HepG2 (cell line): Measurements from ENCODE around the gene MXI1. TPM values are rescaled to one million over a fixed set of nuclear protein-coding genes. Genes with fewer than 3 reads are reported as not detected.

Experiments used
- CBX2 ChIP-seq, 2 experiments: fragments of 200-600 bp in 1 of 2; sonication (generic); formaldehyde crosslinking in 1 of 2; IDR thresholded peaks; 2 replicates each; pipeline versions ENCODE4 v1.7.0 to v1.8.1; 2018 to 2022; ENCODE audit warnings: low read depth in 2 of 2, low read length in 1 of 2, mild to moderate bottlenecking in 1 of 2, missing genetic modification reagents in 1 of 2
- DNMT3B ChIP-seq: conservative IDR thresholded peaks from 2 replicates; pipeline ENCODE4 v1.6.1; 2016; ENCODE audit warnings: missing biosample characterization, control low read depth
- KDM4B ChIP-seq: sonication (generic); formaldehyde crosslinking; IDR thresholded peaks from 2 replicates; pipeline ENCODE4 v1.4.0; 2020; ENCODE audit warnings: missing genetic modification reagents
- MAFG ChIP-seq: sonication (generic); formaldehyde crosslinking; IDR thresholded peaks from 2 replicates; pipeline ENCODE4 v1.5.1; 2020; ENCODE audit warnings: mild to moderate bottlenecking, missing genetic modification reagents
- MBNL3 ChIP-seq: fragments of 250-450 bp; sonication (Bioruptor Pico); conservative IDR thresholded peaks from 2 replicates; pipeline ENCODE4 v1.8.0; 2022; ENCODE audit warnings: mild to moderate bottlenecking, inconsistent platforms
- PCBP2 ChIP-seq: fragments of 200-400 bp; formaldehyde crosslinking; optimal IDR thresholded peaks from 2 replicates; pipeline ENCODE3; 2018; ENCODE audit warnings: low read length, low read depth; ENCODE audit not compliant: poor library complexity, severe bottlenecking
- PHB2 ChIP-seq: fragments of 450-650 bp; IDR thresholded peaks from 2 replicates; pipeline ENCODE4 v1.6.1; 2018; ENCODE audit not compliant: partially characterized antibody
- POGZ ChIP-seq: sonication (generic); formaldehyde crosslinking; IDR thresholded peaks from 2 replicates; pipeline ENCODE4 v1.4.0; 2020; ENCODE audit warnings: mild to moderate bottlenecking, missing genetic modification reagents
- RARA ChIP-seq: IDR thresholded peaks from 2 replicates; pipeline ENCODE4 v1.6.1; 2016; ENCODE audit warnings: missing genetic modification reagents, missing compliant biosample characterization
- RELA ChIP-seq: sonication (generic); formaldehyde crosslinking; IDR thresholded peaks from 2 replicates; pipeline ENCODE4 v1.4.0; 2020; ENCODE audit warnings: missing genetic modification reagents
- TAF1 ChIP-seq: sonication (generic); formaldehyde crosslinking; IDR thresholded peaks from 2 replicates; pipeline ENCODE4 v1.4.0; 2020; ENCODE audit warnings: missing genetic modification reagents
- TARDBP ChIP-seq: sonication (generic); formaldehyde crosslinking; IDR thresholded peaks from 2 replicates; pipeline ENCODE4 v1.8.0; 2022; ENCODE audit warnings: mild to moderate bottlenecking, missing genetic modification reagents
- THAP11 ChIP-seq: IDR thresholded peaks from 2 replicates; pipeline ENCODE4 v1.6.1; 2016; ENCODE audit warnings: missing biosample characterization, missing genetic modification reagents
- YY1 ChIP-seq: IDR thresholded peaks from 2 replicates; pipeline ENCODE4 v1.6.1; 2011; ENCODE audit warnings: low read length, low read depth, moderate library complexity, mild to moderate bottlenecking; ENCODE audit not compliant: insufficient read depth, insufficient replicate concordance
- ZFP82 ChIP-seq: sonication (generic); formaldehyde crosslinking; IDR thresholded peaks from 2 replicates; pipeline ENCODE4 v1.5.1; 2020; ENCODE audit warnings: mild to moderate bottlenecking, missing genetic modification reagents, borderline replicate concordance
- ZNF441 ChIP-seq: sonication (generic); formaldehyde crosslinking; IDR thresholded peaks from 2 replicates; pipeline ENCODE4 v1.7.0; 2021; ENCODE audit warnings: missing genetic modification reagents, borderline replicate concordance
- ZNF546 ChIP-seq: sonication (generic); formaldehyde crosslinking; conservative IDR thresholded peaks from 2 replicates; pipeline ENCODE4 v1.8.1; 2023; ENCODE audit warnings: mild to moderate bottlenecking, missing genetic modification reagents
- ZNF570 ChIP-seq: sonication (generic); formaldehyde crosslinking; IDR thresholded peaks from 2 replicates; pipeline ENCODE4 v1.4.0; 2020; ENCODE audit warnings: mild to moderate bottlenecking, missing genetic modification reagents, borderline replicate concordance
- ZNF572 ChIP-seq: sonication (generic); formaldehyde crosslinking; IDR thresholded peaks from 2 replicates; pipeline ENCODE4 v1.5.1; 2020; ENCODE audit warnings: mild to moderate bottlenecking, missing genetic modification reagents
- ZNF816 ChIP-seq: sonication (generic); formaldehyde crosslinking; IDR thresholded peaks from 2 replicates; pipeline ENCODE4 v1.8.0; 2022; ENCODE audit warnings: missing genetic modification reagents, mild to moderate bottlenecking, borderline replicate concordance
- ZNF83 ChIP-seq: sonication (generic); formaldehyde crosslinking; IDR thresholded peaks from 2 replicates; pipeline ENCODE4 v1.4.0; 2020; ENCODE audit warnings: missing genetic modification reagents, mild to moderate bottlenecking, borderline replicate concordance
- polyA plus RNA-seq, 8 experiments: library from polyadenylated mRNA; depleted of rRNA in 3 of 8; stranded (reverse) in 7 of 8; unstranded in 1 of 8; fragments of >200 nt; fragmentation: Illumina TruSeq in 4 of 8; extraction: Trizol in 4 of 8; gene quantifications; 2 replicates each; pipeline versions ENCODE4 v1.2.1 to v1.2.3, GENCODE V29; 2011 to 2016; ENCODE audit warnings: low read depth in 4 of 8, missing spikeins in 1 of 8, mixed read lengths in 1 of 8; ENCODE audit not compliant: insufficient read depth in 1 of 8
- total RNA-seq, 5 experiments: library from RNA; depleted of rRNA; stranded (reverse); fragments of >200 nt; fragmentation: Illumina TruSeq; extraction: Trizol; gene quantifications; 2 replicates each; pipeline ENCODE4 v1.2.3, GENCODE V29; 2016; ENCODE audit warnings: low read depth in 1 of 5
- TF ChIP-seq, protein P1 (sequence below): sonication (generic); formaldehyde crosslinking; IDR thresholded peaks from 2 replicates; pipeline ENCODE4 v1.8.0; 2022; ENCODE audit warnings: missing genetic modification reagents, mild to moderate bottlenecking, borderline replicate concordance
- TF ChIP-seq, protein P2 (sequence below): sonication (generic); formaldehyde crosslinking; IDR thresholded peaks from 2 replicates; pipeline ENCODE4 v1.5.1; 2020; ENCODE audit warnings: missing genetic modification reagents, mild to moderate bottlenecking, borderline replicate concordance
- TF ChIP-seq, protein P3 (sequence below): sonication (generic); formaldehyde crosslinking; IDR thresholded peaks from 2 replicates; pipeline ENCODE4 v1.4.0; 2020; ENCODE audit warnings: missing genetic modification reagents
- TF ChIP-seq, protein P4 (sequence below): sonication (generic); formaldehyde crosslinking; IDR thresholded peaks from 2 replicates; pipeline ENCODE4 v1.5.1; 2020; ENCODE audit warnings: missing genetic modification reagents, mild to moderate bottlenecking, borderline replicate concordance

MXI1 gene
- total and polyA plus RNA-seq, 2 of the 13 experiments (the other 11 are each of a cell fraction or from before 2014, with no cell fraction given): 6.6 to 22.0 TPM

DNA sequence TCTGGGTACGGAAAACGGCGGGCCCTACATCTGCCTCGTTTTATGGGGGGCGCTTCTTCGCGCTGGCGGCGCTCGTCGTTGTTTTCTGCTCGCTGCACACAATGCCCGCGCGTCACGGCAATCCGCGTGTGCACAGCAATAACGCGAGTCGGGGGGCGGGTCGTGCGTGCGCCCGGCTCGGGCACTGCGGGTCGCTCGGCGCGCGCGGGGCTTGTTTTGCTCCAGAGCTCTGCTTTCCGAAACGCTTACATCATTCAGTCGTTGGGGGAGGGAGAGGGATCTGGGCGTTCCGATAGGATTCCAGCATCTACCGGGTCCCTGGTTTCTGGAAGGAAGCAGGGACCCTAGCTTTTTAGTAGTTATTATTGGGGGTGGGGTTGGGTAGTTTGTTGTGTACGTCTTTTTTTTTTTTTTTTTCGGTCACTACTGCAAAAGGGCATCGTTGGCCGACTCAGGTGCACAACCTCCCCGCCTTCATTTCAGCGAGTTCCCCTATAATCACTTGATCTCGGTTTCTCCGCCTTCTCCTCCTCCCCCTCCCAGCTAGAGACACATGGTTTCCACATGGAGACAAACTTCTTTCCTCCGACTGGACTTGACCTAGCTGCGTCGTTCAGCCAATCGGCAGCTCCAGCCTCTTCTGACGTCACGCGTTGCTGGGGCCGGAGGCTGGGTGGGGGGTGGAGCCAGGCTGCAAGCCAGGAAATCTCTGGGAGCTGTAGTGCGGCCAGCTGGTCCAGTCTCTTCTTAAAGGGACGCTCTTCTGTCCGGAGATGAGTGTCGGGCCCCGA, 3.5 kb downstream of the MXI1 start (continued):
- TF ChIP-seq PHB2: no peak
- peak; percentile 64; the same call in 1 of the 2 replicates for TF ChIP-seq TARDBP
- no peak for TF ChIP-seq ZNF441
- TF ChIP-seq ZFP82: no peak
- no peak for TF ChIP-seq PCBP2
- TF ChIP-seq, protein P1, sequence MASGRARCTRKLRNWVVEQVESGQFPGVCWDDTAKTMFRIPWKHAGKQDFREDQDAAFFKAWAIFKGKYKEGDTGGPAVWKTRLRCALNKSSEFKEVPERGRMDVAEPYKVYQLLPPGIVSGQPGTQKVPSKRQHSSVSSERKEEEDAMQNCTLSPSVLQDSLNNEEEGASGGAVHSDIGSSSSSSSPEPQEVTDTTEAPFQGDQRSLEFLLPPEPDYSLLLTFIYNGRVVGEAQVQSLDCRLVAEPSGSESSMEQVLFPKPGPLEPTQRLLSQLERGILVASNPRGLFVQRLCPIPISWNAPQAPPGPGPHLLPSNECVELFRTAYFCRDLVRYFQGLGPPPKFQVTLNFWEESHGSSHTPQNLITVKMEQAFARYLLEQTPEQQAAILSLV (CRISPR knock-in tag): no peak; the same call in 1 of the 2 replicates
- TF ChIP-seq ZNF546 (CRISPR knock-in tag): no peak
- TF ChIP-seq, protein P2, sequence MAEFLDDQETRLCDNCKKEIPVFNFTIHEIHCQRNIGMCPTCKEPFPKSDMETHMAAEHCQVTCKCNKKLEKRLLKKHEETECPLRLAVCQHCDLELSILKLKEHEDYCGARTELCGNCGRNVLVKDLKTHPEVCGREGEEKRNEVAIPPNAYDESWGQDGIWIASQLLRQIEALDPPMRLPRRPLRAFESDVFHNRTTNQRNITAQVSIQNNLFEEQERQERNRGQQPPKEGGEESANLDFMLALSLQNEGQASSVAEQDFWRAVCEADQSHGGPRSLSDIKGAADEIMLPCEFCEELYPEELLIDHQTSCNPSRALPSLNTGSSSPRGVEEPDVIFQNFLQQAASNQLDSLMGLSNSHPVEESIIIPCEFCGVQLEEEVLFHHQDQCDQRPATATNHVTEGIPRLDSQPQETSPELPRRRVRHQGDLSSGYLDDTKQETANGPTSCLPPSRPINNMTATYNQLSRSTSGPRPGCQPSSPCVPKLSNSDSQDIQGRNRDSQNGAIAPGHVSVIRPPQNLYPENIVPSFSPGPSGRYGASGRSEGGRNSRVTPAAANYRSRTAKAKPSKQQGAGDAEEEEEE (CRISPR knock-in tag): no peak
- no peak for TF ChIP-seq MAFG (CRISPR knock-in tag)
- TF ChIP-seq TAF1 (CRISPR knock-in tag): no peak
- 0 out of 2 replicates have a peak, but pooled peaks have one; percentile 73 for TF ChIP-seq DNMT3B
- TF ChIP-seq ZNF83 (CRISPR knock-in tag): no peak
- no peak for TF ChIP-seq ZNF572 (CRISPR knock-in tag)
- peak; percentile 28 for TF ChIP-seq YY1
- no peak for TF ChIP-seq ZNF570
- peak; percentile 72 for TF ChIP-seq THAP11 (CRISPR knock-in tag)
- no peak for TF ChIP-seq ZNF816 (CRISPR knock-in tag)
- 0 out of 2 replicates have a peak, but pooled peaks have one; percentile 49 for TF ChIP-seq POGZ
- TF ChIP-seq, protein P3, sequence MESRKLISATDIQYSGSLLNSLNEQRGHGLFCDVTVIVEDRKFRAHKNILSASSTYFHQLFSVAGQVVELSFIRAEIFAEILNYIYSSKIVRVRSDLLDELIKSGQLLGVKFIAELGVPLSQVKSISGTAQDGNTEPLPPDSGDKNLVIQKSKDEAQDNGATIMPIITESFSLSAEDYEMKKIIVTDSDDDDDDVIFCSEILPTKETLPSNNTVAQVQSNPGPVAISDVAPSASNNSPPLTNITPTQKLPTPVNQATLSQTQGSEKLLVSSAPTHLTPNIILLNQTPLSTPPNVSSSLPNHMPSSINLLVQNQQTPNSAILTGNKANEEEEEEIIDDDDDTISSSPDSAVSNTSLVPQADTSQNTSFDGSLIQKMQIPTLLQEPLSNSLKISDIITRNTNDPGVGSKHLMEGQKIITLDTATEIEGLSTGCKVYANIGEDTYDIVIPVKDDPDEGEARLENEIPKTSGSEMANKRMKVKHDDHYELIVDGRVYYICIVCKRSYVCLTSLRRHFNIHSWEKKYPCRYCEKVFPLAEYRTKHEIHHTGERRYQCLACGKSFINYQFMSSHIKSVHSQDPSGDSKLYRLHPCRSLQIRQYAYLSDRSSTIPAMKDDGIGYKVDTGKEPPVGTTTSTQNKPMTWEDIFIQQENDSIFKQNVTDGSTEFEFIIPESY (CRISPR knock-in tag): no peak
- TF ChIP-seq MBNL3 (CRISPR knock-in tag): no peak
- TF ChIP-seq CBX2 (IDR thresholded peaks at IDR 0.05; ENCODE audit: low read depth, low read length): no peak
- TF ChIP-seq CBX2 (CRISPR knock-in tag; IDR thresholded peaks at IDR 0.05; ENCODE audit: low read depth): no peak
- TF ChIP-seq RELA (CRISPR knock-in tag): no peak
- TF ChIP-seq, protein P4, sequence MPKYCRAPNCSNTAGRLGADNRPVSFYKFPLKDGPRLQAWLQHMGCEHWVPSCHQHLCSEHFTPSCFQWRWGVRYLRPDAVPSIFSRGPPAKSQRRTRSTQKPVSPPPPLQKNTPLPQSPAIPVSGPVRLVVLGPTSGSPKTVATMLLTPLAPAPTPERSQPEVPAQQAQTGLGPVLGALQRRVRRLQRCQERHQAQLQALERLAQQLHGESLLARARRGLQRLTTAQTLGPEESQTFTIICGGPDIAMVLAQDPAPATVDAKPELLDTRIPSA (CRISPR knock-in tag): no peak
- no peak; the same call in 1 of the 2 replicates for TF ChIP-seq KDM4B (CRISPR knock-in tag)
- TF ChIP-seq RARA (CRISPR knock-in tag): peak; percentile 25; the same call in 1 of the 2 replicates
